CD4-positive, alpha-beta T cell treated with Interleukin-4 for 1 hour (primary cell): Measurements from ENCODE around the gene ERC2.

Experiments
- DNase-seq, 2 donors: peaks; one replicate each; pipeline ENCODE4 v3.0.0-alpha.2; 2020 to 2022

Gene ERC2

GRCh38 chr3:55601366-55602080 lies 866.7 kb downstream of the ERC2 start:
- DNase-seq, result no peak

DNA sequence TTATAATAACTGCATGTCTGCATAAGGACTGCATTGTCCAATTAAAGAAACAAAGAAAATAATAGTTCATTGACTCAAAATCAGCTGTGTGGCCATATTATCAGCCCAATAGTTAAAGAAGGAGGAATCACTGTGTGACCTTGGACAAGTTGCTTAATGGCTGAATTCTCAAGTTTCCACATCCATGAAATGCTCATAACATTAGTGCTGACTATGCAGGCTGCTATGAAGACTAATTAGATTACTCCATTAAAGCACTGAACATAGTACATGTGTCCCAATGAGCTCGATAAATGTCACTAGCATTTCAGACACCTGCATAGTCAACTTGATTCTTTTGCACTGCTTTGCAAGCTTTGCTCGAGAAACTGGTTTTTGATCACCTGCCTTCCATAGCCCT lies 870.0 kb downstream of the ERC2 start:
- DNase-seq, result no peak

- no peak for DNase-seq
Measured at GRCh38 chr3:55597641-55598040, 870.6 kb downstream of the ERC2 start.

DNA sequence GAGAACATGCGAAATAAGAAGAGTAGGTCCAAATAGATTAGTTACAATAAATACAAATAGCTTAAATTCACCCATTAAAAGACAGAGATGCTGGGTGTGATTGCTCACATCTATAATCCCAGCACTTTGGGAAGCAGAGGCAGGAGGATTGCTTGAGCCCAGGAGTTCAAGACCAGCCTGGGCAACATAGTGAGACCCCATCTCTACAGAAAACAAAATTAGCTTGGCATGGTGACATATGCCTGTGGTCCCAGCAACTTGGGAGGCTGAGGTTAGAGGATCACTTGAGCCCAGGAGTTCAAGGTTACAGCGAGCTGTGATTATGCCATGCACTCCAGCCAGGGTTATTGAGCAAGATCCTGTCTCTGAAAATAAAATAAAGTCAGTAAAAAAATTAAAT lies 872.1 kb downstream of the ERC2 start:
- DNase-seq, result no peak

GRCh38 chr3:55595420-55595819 lies 872.8 kb downstream of the ERC2 start:
- no peak for DNase-seq

DNA sequence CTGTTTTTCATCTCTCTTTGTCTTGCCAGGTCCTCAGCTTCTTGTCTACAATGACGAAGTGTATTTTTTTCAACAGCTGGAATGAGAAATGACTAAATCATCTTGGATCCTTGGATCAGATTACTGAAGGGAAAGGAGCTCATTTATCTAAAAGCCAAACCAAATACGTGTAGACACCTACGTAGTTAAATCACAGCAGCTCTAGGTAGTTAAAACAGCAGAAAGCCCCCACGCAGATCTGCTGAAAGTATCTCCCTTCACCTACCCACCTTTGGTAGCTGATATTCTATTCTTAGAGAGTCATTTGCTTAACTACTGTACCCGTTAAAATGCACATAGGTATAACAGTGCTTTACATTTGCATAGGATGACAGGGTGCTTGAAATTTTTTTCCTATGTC lies 875.7 kb downstream of the ERC2 start:
- DNase-seq, result no peak

DNA sequence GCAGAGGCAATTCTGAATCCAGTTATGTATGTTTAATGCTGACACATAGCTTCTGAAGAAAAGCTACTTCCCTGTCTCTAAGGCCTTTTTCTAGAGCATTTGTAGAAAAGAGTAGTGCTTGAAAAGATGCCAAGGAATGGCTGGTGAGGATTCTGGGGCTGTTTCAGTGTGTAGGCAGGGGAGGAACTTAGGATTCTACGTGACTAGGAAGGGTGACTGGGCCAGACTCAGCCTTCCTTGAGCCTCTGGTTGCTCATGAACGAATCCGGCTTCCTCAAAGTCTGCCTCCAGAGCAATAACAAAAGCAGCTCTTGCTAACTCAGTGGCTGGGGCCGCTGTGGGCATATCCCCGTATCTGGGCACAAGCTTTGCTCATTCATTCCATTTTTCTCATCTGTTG lies 876.4 kb downstream of the ERC2 start:
- no peak for DNase-seq

GRCh38 chr3:55588146-55588765 lies 880.0 kb downstream of the ERC2 start:
- DNase-seq, result no peak

- no peak for DNase-seq
Measured at GRCh38 chr3:55585856-55586255, 882.4 kb downstream of the ERC2 start.

DNA sequence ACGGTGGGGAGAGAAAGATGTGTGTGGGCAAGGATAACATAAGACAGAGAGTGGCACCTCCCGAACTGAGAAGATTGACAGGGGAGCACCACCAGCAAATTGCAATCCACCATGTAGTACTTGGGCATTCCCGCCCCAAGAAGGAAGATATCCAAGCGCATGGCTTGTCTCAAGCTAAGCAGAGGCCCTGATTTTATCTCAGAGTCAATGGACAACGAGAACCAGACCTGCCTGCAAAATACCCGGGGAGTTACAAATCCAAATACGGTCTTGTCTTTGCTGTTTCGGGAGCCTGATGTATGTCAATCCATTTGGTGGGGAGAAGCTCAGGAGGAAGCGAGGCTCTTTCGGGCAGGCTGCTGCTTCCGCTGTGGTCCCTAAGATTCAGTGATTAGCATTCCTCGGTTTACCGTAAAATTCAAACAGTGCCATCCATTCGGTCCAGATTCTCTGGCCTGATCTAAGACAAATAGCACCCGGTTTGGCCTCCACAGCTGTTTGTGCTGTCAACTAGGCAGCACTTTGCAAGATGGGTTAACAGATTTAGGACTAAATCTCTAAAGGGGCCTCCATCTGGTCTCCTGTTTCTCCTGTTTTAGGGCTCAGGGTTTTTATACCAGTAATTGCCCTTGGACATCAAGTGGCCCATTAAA lies 883.4 kb downstream of the ERC2 start:
- no peak for DNase-seq

DNA sequence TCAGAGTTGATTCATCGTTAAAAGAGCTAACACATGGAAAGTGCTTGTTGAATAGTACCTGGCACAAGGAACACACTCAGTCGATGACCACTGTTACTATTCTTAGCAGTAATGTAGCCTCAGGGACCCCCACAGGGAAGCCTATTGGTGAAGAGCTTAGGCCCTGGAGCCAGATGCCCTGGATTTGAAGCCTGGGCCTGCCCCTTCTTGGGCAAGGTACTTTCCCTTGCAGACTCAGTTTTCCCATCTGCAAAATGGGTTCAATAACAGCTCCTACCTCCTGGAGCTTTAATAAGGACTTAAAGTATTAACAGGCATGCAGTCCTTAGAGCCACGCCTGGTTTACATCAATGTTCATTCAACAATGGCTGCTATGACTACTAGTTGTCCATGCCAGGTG lies 884.2 kb downstream of the ERC2 start:
- DNase-seq, result no peak

GRCh38 chr3:55583475-55583874 lies 884.8 kb downstream of the ERC2 start:
- no peak for DNase-seq

DNA sequence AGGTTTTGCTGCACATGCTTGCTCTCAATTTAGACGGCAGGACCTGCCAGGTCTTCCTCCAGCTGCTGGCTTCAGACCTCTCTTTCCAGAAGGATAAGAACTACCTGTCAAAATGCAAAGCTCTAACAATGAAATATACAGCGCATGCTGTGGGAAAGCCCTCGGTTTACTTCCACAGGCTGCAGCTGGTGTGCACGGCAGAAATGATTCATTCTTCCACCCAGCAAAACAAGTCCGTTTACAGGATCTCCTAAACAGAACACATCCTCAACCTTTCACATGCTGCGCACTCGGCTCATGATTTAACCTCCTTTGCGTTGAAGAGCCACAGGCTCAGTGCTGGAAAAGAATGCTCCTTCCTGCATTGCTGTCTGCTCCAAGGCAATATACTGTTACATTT lies 888.8 kb downstream of the ERC2 start:
- no peak for DNase-seq

- no peak for DNase-seq
Measured at GRCh38 chr3:55576621-55577388, 891.5 kb downstream of the ERC2 start.

- DNase-seq, result no peak
Measured at GRCh38 chr3:55574671-55575070, 893.6 kb downstream of the ERC2 start.

DNA sequence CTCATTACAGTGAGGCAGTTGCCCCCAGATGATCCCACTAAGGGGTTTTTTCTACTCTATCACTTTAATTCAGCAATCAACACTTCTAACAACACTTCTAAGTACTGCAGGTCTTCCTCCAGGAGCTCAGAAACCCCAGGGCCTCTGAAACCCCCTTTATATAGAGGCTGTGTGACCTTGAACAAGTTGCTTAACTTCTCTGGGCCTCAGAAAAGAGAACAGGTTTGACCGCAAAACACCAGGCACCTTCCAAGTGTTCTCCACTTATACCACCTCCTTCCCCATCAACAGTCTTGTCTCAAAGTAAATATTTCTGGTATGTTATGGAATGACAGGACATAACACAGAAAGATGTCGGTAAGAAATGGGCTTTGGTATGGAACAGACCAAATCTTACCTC lies 895.5 kb downstream of the ERC2 start:
- DNase-seq, result no peak

GRCh38 chr3:55571913-55572312 lies 896.4 kb downstream of the ERC2 start:
- no peak for DNase-seq

GRCh38 chr3:55571216-55571813 lies 897.0 kb downstream of the ERC2 start:
- DNase-seq, result no peak

DNA sequence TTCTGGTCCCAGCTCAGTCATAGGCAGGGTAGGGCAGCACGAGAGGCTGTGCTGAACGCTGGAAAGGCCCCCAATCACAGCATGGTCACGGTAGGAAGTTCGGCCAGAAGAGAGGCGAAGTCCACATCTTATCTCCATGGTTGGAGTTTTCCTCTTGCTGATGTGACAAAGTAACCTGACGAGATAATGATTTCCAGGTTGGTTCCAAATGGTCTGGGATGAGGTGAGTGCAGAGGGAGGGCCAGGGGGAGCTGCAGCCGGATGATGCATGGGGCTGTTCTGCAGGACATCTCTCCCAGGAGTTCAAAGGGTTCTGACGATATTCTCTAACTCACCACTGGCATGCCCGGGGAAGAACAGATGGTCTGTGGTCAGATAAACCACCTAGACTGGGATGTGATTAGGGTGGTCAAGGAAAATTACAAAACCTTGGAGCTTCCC lies 898.0 kb downstream of the ERC2 start:
- DNase-seq, result no peak

DNA sequence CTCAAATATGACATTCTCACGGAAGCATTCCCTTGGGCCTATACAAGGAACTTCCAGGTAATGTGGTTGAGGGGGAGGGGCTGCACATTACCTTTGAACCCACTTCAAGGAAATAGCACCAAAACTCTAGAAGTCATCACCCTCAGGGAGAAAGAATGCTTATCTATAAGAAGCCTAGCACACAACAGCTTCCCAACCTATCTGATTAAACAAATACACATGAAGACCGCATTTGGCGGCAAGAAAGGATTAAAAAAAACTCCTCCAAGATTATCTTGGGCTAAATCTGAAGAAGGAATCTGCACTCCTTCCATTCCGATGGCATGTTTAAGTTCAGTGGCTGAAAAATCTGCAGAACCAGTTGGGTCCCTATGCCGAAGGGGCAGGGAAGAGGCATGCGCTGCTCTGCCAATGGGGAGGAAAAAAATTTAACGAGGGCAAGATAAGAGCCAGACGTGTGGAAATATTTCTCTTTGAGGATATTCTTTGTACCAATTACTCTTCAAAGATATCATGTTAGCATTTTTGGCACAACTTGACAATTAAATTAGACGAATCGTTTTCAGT lies 899.2 kb downstream of the ERC2 start:
- DNase-seq, result no peak

- DNase-seq, result no peak
Measured at GRCh38 chr3:55567615-55568014, 900.7 kb downstream of the ERC2 start.

DNA sequence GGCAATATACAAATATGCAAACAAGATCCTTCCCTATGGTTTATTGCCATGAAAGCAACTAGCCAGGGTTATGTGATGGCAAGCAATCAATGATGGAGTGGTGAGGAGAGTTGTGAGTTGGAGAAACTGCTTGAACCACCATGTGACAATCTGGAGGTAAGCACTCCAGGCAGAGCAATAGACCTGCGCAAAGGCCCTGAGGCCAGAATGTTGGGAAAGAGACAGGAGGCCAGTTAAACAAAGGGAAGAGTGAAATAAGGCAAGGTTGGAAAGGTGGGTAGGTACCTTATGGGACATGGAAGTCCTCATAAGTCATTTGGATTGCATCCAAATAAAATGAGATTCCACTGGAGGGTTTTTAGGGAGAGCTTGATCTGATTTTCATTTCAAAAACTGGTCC lies 901.1 kb downstream of the ERC2 start:
- no peak for DNase-seq

DNA sequence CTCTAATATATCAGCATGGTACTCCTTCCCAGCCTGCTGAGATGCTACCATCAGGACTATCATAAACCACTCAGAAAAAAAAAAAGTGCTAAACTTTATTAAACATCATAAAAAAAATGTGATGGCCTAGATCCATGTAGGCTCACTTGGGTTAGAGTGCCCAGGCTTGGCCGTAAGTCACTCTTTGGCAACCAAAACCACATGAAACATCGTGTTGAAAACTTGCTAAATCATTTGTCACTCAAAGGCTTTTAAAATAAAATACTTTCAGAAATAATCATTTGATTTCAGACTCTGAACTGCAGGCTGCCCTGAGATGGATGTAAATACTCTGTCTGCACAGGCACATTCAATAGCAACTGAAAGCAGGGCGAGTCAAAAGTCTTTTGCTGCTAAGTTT lies 902.7 kb downstream of the ERC2 start:
- DNase-seq, result no peak
